Esophagus squamous epithelium (tissue), 4 donors: ENCODE measurements around the gene CLP1.

Source experiments
- POLR2A ChIP-seq, 4 donors: fragments of 450-650 bp; IDR thresholded peaks; one replicate each; pipeline ENCODE4 v1.6.1; 2017; ENCODE audit warnings: antibody characterized with exemption in 4 of 4, mild to moderate bottlenecking in 4 of 4, moderate library complexity in 3 of 4
- TF ChIP-seq, protein P1 (sequence below), 6 experiments: fragments of 450-650 bp in 4 of 6; fragments of 200-600 bp in 2 of 6; sonication (generic) in 2 of 6; IDR thresholded peaks; one replicate each; pipeline ENCODE4 v1.5.1; 2016 to 2019; ENCODE audit warnings: antibody characterized with exemption in 6 of 6, mild to moderate bottlenecking in 4 of 6, moderate library complexity in 4 of 6

- TF ChIP-seq POLR2A (IDR thresholded peaks at IDR 0.05), result no peak
- TF ChIP-seq, protein P1, sequence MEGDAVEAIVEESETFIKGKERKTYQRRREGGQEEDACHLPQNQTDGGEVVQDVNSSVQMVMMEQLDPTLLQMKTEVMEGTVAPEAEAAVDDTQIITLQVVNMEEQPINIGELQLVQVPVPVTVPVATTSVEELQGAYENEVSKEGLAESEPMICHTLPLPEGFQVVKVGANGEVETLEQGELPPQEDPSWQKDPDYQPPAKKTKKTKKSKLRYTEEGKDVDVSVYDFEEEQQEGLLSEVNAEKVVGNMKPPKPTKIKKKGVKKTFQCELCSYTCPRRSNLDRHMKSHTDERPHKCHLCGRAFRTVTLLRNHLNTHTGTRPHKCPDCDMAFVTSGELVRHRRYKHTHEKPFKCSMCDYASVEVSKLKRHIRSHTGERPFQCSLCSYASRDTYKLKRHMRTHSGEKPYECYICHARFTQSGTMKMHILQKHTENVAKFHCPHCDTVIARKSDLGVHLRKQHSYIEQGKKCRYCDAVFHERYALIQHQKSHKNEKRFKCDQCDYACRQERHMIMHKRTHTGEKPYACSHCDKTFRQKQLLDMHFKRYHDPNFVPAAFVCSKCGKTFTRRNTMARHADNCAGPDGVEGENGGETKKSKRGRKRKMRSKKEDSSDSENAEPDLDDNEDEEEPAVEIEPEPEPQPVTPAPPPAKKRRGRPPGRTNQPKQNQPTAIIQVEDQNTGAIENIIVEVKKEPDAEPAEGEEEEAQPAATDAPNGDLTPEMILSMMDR (IDR thresholded peaks at IDR 0.05), result no peak
Measured at GRCh38 chr11:57647960-57648800, 9.4 kb upstream of the CLP1 start.
